Neural cell (in vitro differentiated cells): ENCODE measurements around the gene FYN.

Experiments used
- EP300 ChIP-seq: fragments of 450-650 bp; conservative IDR thresholded peaks from 2 replicates; pipeline ENCODE4 v1.6.1; 2014; ENCODE audit warnings: antibody characterized with exemption, mild to moderate bottlenecking, moderate library complexity; ENCODE audit not compliant: poor library complexity, severe bottlenecking
- EZH2 ChIP-seq: fragments of 200-600, 300-800 bp; shearing (Covaris generic), sonication (generic); IDR thresholded peaks from 2 replicates; pipeline ENCODE4 v1.6.1; 2014; ENCODE audit warnings: antibody characterized with exemption, low read length, borderline replicate concordance, mild to moderate bottlenecking; ENCODE audit not compliant: insufficient read depth, poor library complexity, severe bottlenecking
- MXI1 ChIP-seq: fragments of 450-650 bp; conservative IDR thresholded peaks from 2 replicates; pipeline ENCODE4 v1.6.1; 2014; ENCODE audit warnings: antibody characterized with exemption, mild to moderate bottlenecking; ENCODE audit not compliant: poor library complexity, severe bottlenecking
- POLR2AphosphoS5 ChIP-seq: IDR thresholded peaks from 2 replicates; pipeline ENCODE4 v1.6.1; 2012
- RAD21 ChIP-seq: fragments of 450-650 bp; conservative IDR thresholded peaks from 2 replicates; pipeline ENCODE4 v1.6.1; 2014; ENCODE audit warnings: antibody characterized with exemption, mild to moderate bottlenecking, moderate library complexity
- SMC3 ChIP-seq: fragments of 450-650 bp; conservative IDR thresholded peaks from 2 replicates; pipeline ENCODE4 v1.6.1; 2014; ENCODE audit warnings: antibody characterized with exemption, mild to moderate bottlenecking, moderate library complexity; ENCODE audit not compliant: poor library complexity
- TAF1 ChIP-seq: IDR thresholded peaks from 2 replicates; pipeline ENCODE4 v1.6.1; 2012; ENCODE audit warnings: low read depth
- TF ChIP-seq, protein P1 (sequence below): fragments of 450-650 bp; IDR thresholded peaks from 2 replicates; pipeline ENCODE4 v1.5.1; 2014; ENCODE audit warnings: antibody characterized with exemption, mild to moderate bottlenecking, moderate library complexity; ENCODE audit not compliant: poor library complexity, severe bottlenecking
- TF ChIP-seq, protein P2 (sequence below): IDR thresholded peaks from 2 replicates; pipeline ENCODE4 v1.6.1; 2012; ENCODE audit warnings: borderline replicate concordance

DNA sequence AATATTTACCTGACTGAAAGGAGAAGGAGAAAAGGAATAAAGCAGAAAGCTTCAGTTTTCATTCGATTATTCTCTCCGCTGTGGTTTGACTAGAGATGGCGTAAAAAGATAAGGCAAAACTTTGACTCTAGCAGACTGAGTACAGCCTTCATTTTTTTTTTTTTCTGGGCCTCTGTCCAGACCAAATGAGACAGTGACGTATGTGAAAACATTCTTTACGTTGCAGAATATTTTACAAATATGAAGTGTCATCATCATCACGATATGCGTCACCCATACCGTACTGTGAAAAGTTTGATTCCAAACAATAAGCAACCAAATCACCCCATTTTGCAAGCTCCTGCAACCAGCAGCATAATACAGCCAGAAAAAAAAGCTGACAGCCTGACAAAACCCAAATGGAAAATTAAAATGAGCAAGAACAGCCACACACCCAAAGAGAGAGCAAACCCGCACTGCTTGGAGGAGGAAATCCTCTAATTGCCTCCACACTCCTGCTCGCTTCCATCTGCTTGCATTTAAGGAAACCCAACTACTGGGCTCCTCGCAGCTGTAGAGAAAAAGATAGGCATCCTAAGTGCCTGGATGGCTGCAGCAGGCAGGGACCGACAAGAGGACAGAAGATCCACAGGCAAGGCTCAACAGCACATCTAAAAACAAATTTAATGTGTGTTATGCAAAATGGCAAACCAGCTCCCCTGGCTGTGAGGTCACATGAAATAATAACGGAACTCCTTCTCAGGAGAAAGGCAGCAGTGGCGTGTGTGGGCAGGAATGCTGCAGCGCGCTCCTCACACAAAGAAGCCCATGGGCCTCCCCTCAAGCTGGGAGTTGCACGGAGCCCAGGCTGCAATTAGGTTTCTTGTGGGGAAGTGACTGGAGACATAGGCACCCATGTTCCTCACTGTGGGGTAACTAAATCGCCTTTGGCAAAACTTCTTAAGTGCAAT, 113.1 kb downstream of the FYN start:
- TF ChIP-seq, protein P1, sequence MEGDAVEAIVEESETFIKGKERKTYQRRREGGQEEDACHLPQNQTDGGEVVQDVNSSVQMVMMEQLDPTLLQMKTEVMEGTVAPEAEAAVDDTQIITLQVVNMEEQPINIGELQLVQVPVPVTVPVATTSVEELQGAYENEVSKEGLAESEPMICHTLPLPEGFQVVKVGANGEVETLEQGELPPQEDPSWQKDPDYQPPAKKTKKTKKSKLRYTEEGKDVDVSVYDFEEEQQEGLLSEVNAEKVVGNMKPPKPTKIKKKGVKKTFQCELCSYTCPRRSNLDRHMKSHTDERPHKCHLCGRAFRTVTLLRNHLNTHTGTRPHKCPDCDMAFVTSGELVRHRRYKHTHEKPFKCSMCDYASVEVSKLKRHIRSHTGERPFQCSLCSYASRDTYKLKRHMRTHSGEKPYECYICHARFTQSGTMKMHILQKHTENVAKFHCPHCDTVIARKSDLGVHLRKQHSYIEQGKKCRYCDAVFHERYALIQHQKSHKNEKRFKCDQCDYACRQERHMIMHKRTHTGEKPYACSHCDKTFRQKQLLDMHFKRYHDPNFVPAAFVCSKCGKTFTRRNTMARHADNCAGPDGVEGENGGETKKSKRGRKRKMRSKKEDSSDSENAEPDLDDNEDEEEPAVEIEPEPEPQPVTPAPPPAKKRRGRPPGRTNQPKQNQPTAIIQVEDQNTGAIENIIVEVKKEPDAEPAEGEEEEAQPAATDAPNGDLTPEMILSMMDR, result no peak
- TF ChIP-seq EP300 (no peak), TAF1 (no peak), EZH2 (no peak), POLR2AphosphoS5 (no peak), SMC3 (no peak), MXI1 (no peak), RAD21 (no peak)
- TF ChIP-seq, protein P2, sequence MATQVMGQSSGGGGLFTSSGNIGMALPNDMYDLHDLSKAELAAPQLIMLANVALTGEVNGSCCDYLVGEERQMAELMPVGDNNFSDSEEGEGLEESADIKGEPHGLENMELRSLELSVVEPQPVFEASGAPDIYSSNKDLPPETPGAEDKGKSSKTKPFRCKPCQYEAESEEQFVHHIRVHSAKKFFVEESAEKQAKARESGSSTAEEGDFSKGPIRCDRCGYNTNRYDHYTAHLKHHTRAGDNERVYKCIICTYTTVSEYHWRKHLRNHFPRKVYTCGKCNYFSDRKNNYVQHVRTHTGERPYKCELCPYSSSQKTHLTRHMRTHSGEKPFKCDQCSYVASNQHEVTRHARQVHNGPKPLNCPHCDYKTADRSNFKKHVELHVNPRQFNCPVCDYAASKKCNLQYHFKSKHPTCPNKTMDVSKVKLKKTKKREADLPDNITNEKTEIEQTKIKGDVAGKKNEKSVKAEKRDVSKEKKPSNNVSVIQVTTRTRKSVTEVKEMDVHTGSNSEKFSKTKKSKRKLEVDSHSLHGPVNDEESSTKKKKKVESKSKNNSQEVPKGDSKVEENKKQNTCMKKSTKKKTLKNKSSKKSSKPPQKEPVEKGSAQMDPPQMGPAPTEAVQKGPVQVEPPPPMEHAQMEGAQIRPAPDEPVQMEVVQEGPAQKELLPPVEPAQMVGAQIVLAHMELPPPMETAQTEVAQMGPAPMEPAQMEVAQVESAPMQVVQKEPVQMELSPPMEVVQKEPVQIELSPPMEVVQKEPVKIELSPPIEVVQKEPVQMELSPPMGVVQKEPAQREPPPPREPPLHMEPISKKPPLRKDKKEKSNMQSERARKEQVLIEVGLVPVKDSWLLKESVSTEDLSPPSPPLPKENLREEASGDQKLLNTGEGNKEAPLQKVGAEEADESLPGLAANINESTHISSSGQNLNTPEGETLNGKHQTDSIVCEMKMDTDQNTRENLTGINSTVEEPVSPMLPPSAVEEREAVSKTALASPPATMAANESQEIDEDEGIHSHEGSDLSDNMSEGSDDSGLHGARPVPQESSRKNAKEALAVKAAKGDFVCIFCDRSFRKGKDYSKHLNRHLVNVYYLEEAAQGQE, result no peak
